SK-N-MC (cell line): ENCODE results near the gene EHD2.

Experiments used
- EZH2 ChIP-seq: fragments of 200-600 bp; sonication (generic); IDR thresholded peaks from one replicate; pipeline ENCODE4 v1.6.1; 2017; ENCODE audit warnings: antibody characterized with exemption
- POLR2AphosphoS5 ChIP-seq: IDR thresholded peaks from 2 replicates; pipeline ENCODE4 v1.6.1; 2012; ENCODE audit warnings: mild to moderate bottlenecking, low read depth, low read length, borderline replicate concordance

DNA sequence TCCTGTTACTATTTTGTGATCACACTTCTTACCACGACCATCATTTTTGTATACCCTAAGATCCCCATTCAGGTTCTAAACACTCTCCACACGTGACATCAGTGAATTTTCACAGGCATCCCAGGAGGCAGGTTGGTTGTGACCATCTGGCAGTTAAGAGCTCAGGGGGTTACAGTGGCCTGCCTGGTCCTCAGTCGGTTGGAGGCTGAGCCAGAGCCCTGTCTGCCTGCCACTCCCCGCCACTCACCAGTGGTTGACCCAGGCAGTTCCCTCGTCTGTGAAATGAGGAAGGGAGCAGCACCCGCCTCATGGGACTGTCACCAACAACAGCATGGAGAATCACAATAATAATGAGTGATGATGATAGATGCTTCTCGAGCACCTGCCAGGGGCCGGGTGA lies 36.4 kb upstream of the EHD2 start:
- no peak for TF ChIP-seq EZH2
- no peak for TF ChIP-seq POLR2AphosphoS5
